ENCODE measurements around the gene IQCN.
"Not testable (repeated sequence)": the region's sequence is repeated elsewhere in the genome, so short reads cannot be mapped to it uniquely, and the experiment has no call there.

The IQCN gene

GRCh38 chr19:18230941-18231734 is 43.1 kb downstream of the IQCN start:
- no peak for DNase-seq

GRCh38 chr19:18229915-18230314 is 44.3 kb downstream of the IQCN start:
- no peak for DNase-seq

- no peak for DNase-seq
These were observed 44.8 kb downstream of the IQCN start for GRCh38 chr19:18229474-18229873.

- no peak for DNase-seq
These were observed 46.4 kb downstream of the IQCN start for GRCh38 chr19:18227781-18228271.

- no peak for DNase-seq
These were observed 47.1 kb downstream of the IQCN start for GRCh38 chr19:18226956-18227780.

- DNase-seq = no peak
These were observed 48.4 kb downstream of the IQCN start, which contains the start of gene PDE4C for GRCh38 chr19:18225702-18226468. TSS of gene PDE4C (minus strand) at chr19:18226438. CDS start at chr19:18226415, 23 bp downstream.

GRCh38 chr19:18225355-18225701 is 48.9 kb downstream of the IQCN start:
- DNase-seq = no peak

- DNase-seq = no peak
These were observed 49.5 kb downstream of the IQCN start for GRCh38 chr19:18224525-18225354.

- DNase-seq = no peak
These were observed 50.3 kb downstream of the IQCN start for GRCh38 chr19:18223860-18224524.

- no peak for DNase-seq
These were observed 52.2 kb downstream of the IQCN start for GRCh38 chr19:18221815-18222725.

- no peak for DNase-seq
These were observed 53.5 kb downstream of the IQCN start for GRCh38 chr19:18220632-18221275.

- no peak for DNase-seq
These were observed 54.2 kb downstream of the IQCN start for GRCh38 chr19:18219911-18220631.

- no peak for DNase-seq
These were observed 55.7 kb downstream of the IQCN start for GRCh38 chr19:18218600-18218999.

- DNase-seq = no peak
These were observed 56.1 kb downstream of the IQCN start for GRCh38 chr19:18218159-18218558.

- DNase-seq = no peak
These were observed 57.5 kb downstream of the IQCN start for GRCh38 chr19:18216789-18217188.

- no peak for DNase-seq
These were observed 59.3 kb downstream of the IQCN start for GRCh38 chr19:18214779-18215433.

GRCh38 chr19:18211683-18212082 is 62.6 kb downstream of the IQCN start:
- DNase-seq = no peak

GRCh38 chr19:18209912-18210311 is 64.3 kb downstream of the IQCN start:
- DNase-seq = not testable (repeated sequence)
